Central memory CD8-positive, alpha-beta T cell (primary cell): Measurements from ENCODE around the gene ADRB1.

Source experiments
- ATAC-seq: fragments of 150-1000 bp; cut with Tn5 transposase; replicated peaks from 2 replicates; pipeline ENCODE4 v1.10.0; 2022; ENCODE audit warnings: mild to moderate bottlenecking, moderate FRiP score, moderate number of reproducible peaks; ENCODE audit not compliant: poor library complexity, severe bottlenecking; ENCODE audit errors: extremely low read depth
- DNase-seq, 2 donors: peaks; one replicate each; pipeline ENCODE4 v3.0.0; 2021; ENCODE audit warnings: low spot score in 2 of 2
- H3K27ac Mint-ChIP-seq: one replicate; pipeline ENCODE4 v1.8.0; 2022; ENCODE audit warnings: low read depth, mild to moderate bottlenecking, moderate library complexity, mixed read lengths
- H3K27me3 Mint-ChIP-seq: one replicate; pipeline ENCODE4 v1.8.0; 2022; ENCODE audit warnings: mixed read lengths
- H3K36me3 Mint-ChIP-seq: one replicate; pipeline ENCODE4 v1.8.0; 2022; ENCODE audit warnings: mild to moderate bottlenecking, moderate library complexity, mixed read lengths; ENCODE audit not compliant: insufficient read depth
- H3K4me1 Mint-ChIP-seq: one replicate; pipeline ENCODE4 v1.8.0; 2022; ENCODE audit warnings: mixed read lengths
- H3K4me3 Mint-ChIP-seq: one replicate; pipeline ENCODE4 v1.8.0; 2022; ENCODE audit warnings: mild to moderate bottlenecking, moderate library complexity, mixed read lengths
- H3K9me3 Mint-ChIP-seq: one replicate; pipeline ENCODE4 v1.8.0; 2022; ENCODE audit warnings: mixed read lengths

ADRB1 gene

DNA sequence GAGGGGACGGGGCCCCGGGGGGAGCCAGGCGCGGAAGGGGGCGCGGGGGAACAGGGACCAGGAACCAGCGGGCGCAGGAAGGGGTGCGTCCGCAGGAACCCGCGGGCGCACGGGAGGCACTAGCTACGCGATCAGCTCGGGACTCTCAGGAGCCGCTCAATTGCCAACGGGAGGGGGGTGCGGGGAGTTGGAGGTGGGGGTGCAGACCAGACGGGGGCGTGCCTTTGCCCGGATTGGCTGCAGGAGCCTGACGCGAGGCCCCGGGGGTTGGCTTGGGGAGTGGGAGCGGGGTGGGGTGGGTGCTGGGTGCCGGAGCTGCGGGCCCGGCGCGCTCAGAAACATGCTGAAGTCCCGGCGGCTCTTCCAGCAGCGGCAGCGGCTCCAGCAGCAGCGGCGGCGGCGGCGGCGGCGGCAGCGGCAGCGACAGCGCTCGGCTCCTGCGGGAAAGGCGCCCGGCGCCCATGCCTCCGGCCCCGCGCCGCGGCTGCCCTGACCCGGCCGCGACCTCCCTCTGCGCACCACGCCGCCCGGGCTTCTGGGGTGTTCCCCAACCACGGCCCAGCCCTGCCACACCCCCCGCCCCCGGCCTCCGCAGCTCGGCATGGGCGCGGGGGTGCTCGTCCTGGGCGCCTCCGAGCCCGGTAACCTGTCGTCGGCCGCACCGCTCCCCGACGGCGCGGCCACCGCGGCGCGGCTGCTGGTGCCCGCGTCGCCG, at the start of gene ADRB1:
Gene ADRB1 (plus strand): TSS at position 335 of the 715 bp plus-strand sequence. CDS start 267 bp downstream, at position 602.
- Mint-ChIP-seq H3K4me3 (peak within 1 kb of the TSS; percentile 74), H3K36me3 (peaks cover 7% of the 10 kb centered on the region), H3K4me1 (peaks cover 19% of the 10 kb centered on the region), H3K27me3 (peaks cover 90% of the 10 kb centered on the region), H3K9me3 (no peaks in the 10 kb centered on the region), H3K27ac (no peak within 1 kb of the TSS)
- ATAC-seq (peak; percentile 45), DNase-seq (no peak)

DNA sequence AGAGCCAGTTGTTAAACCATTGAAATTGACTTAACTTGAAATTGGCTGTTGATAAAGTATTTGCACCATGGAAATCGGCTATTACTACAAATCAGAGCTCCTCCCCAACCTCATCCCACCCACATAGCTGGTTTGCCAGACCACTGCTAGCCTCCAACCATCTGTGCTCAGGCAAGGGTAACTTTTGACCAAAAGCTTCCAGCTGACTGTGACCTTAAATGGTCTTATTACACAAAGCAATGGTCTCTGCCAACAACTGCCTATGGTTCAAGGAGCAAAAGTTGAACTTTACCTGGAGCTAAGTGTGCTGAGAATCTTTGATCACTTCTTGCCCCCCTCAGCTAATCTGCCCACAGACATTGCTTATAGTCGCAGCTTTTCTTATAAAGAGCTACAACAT, 48.5 kb upstream of the ADRB1 start:
- Mint-ChIP-seq H3K4me3 (no peak overlapping the region), H3K36me3 (no peaks in the 10 kb centered on the region), H3K4me1 (peaks cover 14% of the 10 kb centered on the region), H3K27me3 (peaks cover 14% of the 10 kb centered on the region), H3K27ac (no peak overlapping the region), H3K9me3 (no peaks in the 10 kb centered on the region)
- DNase-seq, result no peak
- ATAC-seq, result no peak

DNA sequence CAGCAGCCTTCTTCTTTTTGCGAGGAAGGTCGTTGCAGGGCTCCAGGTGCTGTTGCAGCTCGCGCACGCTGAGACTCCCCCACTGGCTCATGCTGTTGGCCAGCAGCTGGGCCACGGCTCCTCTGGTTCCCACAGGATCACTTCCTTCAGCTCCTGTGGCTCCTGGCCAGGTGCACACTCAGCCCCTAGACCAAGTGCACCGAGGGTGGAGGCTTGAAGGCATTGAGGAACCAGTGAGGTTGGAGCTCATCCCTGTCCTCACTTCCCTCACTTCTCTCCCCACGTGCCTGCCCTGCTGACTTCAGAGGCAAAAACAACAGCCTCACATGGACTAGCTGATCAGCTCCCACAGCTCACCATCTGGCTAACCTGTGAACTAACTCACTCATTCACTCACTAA, 46.2 kb upstream of the ADRB1 start:
- ATAC-seq, result no peak
- Mint-ChIP-seq H3K27me3 (peaks cover 2% of the 10 kb centered on the region), H3K36me3 (no peaks in the 10 kb centered on the region), H3K27ac (no peak overlapping the region), H3K9me3 (no peaks in the 10 kb centered on the region), H3K4me1 (peaks cover 12% of the 10 kb centered on the region), H3K4me3 (no peak overlapping the region)
- no peak for DNase-seq

DNA sequence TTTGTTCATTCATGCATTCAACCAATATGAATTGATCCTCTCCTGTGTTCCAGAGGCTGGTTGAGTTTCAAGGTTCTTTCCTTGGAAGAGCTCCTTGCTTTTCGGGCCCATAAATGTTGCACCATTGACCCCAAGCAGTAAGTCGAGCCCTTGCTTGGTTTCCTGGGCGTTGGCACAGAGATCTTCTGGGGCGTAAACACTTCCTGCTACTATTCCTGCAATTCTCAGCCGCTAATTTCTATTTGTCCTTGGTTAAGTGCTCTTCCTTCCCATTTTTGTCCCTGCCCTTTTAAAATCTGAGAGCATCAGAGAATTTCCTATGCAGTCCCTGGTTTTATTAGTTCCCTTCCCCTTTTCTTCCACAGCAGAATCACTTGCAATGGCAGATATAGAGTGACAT, 44.1 kb upstream of the ADRB1 start:
- H3K9me3 Mint-ChIP-seq, result no peaks in the 10 kb centered on the region
- no peak for ATAC-seq
- H3K27ac Mint-ChIP-seq, result no peak overlapping the region
- peaks cover 9% of the 10 kb centered on the region for H3K27me3 Mint-ChIP-seq
- peak overlapping the region; percentile 1 for H3K4me3 Mint-ChIP-seq
- peaks cover 12% of the 10 kb centered on the region for H3K4me1 Mint-ChIP-seq
- DNase-seq, result no peak
- H3K36me3 Mint-ChIP-seq, result no peaks in the 10 kb centered on the region

DNA sequence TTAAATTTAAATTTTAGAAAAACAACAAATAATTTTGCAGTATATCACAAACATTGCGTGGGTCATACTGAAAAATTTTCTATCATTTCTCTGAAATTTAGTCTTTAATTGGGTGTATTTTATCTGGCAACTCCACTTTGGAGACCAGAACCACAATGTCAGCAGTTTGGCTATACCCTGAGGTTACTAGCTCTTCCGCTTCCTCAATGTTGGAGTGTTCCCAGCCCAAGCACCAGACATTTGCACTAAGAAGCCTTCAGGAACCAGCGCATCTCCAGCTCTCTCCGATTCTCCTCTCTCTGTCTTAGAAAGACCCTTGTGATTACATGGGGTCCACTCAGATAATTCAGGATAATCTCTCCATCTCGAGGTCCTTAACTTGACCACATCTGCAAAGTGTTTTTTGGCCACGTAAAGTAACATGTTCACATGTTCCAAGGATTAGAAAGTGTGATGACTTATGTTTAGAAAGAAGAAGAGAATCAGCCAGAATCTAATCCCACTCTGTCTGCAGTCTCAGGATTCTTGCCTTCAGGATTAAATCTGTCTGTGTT, 43.1 kb upstream of the ADRB1 start:
- Mint-ChIP-seq H3K27me3 (peaks cover 19% of the 10 kb centered on the region), H3K9me3 (no peaks in the 10 kb centered on the region)

DNA sequence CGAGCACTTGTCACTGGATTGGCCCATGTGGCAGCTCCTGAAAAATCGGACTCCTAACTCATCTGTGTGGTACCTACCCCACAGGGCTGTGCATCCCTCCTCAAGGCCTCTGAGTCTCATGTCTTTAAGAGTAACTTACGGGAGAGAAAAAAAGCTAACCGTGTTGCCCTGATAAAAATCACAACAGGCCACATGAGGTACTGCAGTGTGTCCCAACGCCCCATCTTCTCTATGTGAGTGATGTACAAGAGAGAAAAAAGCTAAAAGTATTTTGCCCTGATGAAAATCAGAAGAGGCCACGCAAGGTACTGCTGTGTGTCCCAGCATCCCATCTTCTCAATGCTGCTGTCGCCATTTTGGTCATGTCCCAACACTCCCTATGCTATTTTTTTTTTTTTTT, 41.2 kb upstream of the ADRB1 start:
- Mint-ChIP-seq H3K27ac (no peak overlapping the region), H3K36me3 (no peaks in the 10 kb centered on the region), H3K27me3 (peaks cover 20% of the 10 kb centered on the region), H3K9me3 (no peaks in the 10 kb centered on the region), H3K4me1 (peaks cover 12% of the 10 kb centered on the region), H3K4me3 (no peak overlapping the region)
- no peak for ATAC-seq
- DNase-seq, result no peak

More for the DNA sequence above, 43.1 kb upstream of the ADRB1 start:
- ATAC-seq (no peak), DNase-seq (no peak)
- Mint-ChIP-seq H3K4me1 (peaks cover 12% of the 10 kb centered on the region), H3K4me3 (no peak overlapping the region), H3K36me3 (no peaks in the 10 kb centered on the region), H3K27ac (no peak overlapping the region)

DNA sequence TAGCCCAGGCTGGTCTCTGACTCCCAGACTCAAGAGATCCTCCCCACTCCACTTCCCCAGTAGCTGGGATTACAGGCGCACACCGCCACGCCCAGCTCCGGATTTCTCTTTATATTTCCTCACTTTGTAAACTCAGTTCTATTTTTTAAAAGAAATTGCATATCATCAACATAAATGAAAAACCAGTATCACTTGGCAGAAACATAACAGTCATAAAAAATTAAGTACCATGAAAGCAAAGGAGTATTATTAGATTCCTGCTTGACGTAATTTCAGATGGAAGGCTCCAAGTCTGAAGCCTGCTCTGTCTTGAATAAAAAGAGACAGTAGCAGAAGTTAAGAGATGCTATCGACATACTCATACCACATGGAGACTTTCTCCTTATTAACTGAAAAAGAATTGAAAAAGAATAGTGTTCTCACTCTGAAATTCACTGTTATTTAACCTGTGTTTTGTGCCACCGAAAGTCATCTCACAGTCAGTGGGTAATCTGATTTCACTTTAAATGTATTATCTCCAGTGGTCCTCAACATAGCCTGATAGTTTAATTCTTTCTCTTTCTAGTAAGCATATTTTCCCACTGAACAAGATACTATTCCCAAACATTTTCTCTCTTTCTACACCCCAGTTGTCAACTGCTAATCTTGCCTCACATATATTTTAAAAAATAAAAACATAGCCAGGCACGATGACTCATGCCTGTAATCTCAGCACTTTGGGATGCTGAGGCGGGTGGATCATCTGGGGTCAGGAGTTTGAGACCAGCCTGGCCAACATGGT, 40.3 kb upstream of the ADRB1 start:
- Mint-ChIP-seq H3K9me3 (no peaks in the 10 kb centered on the region), H3K27ac (no peak overlapping the region), H3K36me3 (no peaks in the 10 kb centered on the region), H3K27me3 (peaks cover 20% of the 10 kb centered on the region), H3K4me1 (peaks cover 12% of the 10 kb centered on the region), H3K4me3 (no peak overlapping the region)
- no peak for DNase-seq
- ATAC-seq, result no peak

DNA sequence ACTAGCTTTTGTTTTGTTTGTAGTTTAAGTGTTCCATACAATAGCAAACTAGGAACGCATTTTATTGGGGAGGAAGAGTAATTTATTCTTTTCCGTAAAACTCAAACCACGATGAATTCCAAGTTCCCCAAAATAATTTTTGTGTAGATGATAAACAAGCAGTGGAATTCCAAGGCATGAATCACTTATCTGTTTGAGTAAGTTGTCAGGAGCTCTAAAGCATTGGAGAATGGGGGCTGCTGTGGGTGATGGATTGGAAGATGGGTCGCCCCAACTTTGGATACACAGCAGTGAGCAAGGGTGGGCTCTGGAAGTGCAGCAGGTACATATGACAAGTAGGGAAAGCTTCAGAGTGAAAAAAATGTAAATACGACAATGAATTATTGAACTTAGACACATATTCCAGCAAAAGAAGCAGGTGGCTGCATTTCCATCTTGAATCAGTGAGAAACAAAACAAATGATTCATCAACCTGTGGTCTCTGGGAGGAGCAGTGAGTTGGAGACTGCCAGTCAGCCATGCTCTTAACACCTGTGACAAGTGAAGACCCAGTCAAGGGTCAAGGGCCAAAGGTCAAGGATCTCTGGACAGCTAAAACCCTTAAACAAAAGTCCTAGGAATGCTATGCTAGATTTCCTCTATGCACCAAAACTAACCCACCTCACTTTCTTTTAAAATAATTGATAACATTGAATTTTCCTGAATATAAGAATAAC, 34.2 kb upstream of the ADRB1 start:
- H3K27me3 Mint-ChIP-seq, result peaks cover 12% of the 10 kb centered on the region
- DNase-seq (no peak), ATAC-seq (no peak)
- H3K4me3 Mint-ChIP-seq, result no peak overlapping the region
- H3K36me3 Mint-ChIP-seq, result no peaks in the 10 kb centered on the region
- H3K27ac Mint-ChIP-seq, result no peak overlapping the region
- H3K4me1 Mint-ChIP-seq, result no peaks in the 10 kb centered on the region
- no peaks in the 10 kb centered on the region for H3K9me3 Mint-ChIP-seq

DNA sequence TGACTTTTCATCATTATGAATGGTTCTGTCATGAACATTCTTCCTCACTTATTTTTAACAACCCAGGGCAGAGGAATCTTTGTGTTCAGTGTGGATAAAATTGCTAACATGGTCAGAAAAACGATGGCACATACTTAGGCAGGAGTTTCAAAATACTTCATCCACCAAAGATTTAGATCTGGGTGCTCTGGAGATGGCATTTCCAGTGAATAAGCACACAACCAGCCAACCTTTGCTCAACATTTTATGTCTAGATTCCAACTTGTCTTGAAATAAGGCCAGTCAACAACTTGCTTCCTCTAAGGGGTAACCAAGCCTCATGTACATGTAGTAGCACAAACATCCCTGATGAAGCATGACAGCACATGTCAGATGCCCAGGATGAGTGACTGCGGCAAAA, 33.4 kb upstream of the ADRB1 start:
- DNase-seq (no peak), ATAC-seq (no peak)
- no peaks in the 10 kb centered on the region for H3K4me1 Mint-ChIP-seq
- peaks cover 3% of the 10 kb centered on the region for H3K27me3 Mint-ChIP-seq
- no peaks in the 10 kb centered on the region for H3K9me3 Mint-ChIP-seq
- no peak overlapping the region for H3K4me3 Mint-ChIP-seq
- no peak overlapping the region for H3K27ac Mint-ChIP-seq
- H3K36me3 Mint-ChIP-seq, result no peaks in the 10 kb centered on the region

DNA sequence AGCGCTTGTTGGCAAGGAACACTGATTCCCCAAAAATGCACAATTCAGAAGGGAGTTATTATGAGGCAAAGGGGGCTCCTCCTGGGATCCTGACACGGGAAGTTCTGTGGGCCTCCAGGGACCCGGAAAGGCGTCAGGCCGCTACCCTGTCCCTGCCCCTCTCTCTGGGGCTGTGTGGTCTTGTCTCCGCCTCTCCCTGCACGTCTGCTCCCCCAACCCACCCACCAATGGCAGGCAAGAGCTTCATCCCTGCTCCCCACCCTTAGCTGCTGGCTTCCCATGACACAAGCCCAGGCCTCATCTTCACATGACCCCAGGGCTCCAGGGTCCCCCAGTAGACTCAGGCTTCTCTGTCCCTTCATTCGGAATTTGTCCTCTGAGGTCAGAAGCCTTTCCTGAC, 31.0 kb upstream of the ADRB1 start:
- Mint-ChIP-seq H3K4me3 (no peak overlapping the region), H3K27me3 (no peaks in the 10 kb centered on the region), H3K9me3 (no peaks in the 10 kb centered on the region), H3K27ac (no peak overlapping the region), H3K4me1 (no peaks in the 10 kb centered on the region), H3K36me3 (no peaks in the 10 kb centered on the region)
- DNase-seq, result no peak
- no peak for ATAC-seq

DNA sequence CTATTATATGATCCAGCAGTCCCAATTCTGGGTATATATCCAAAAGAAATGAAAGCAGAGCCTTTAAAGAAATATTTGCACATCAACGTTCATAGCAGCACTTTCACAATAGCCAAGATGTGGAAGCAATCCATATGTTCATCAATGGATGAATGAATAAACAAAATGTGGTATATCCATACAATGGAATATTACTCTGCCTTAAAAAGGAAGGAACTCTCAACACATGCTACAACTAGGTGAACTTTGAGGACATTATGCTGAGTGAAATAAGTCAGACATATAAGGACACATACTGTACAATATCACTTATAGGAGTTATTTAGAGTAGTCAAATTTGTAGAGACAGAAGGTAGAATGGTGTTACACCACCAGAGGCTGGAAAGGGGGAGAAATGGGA, 28.0 kb upstream of the ADRB1 start:
- H3K9me3 Mint-ChIP-seq, result no peaks in the 10 kb centered on the region
- H3K27me3 Mint-ChIP-seq, result no peaks in the 10 kb centered on the region

DNA sequence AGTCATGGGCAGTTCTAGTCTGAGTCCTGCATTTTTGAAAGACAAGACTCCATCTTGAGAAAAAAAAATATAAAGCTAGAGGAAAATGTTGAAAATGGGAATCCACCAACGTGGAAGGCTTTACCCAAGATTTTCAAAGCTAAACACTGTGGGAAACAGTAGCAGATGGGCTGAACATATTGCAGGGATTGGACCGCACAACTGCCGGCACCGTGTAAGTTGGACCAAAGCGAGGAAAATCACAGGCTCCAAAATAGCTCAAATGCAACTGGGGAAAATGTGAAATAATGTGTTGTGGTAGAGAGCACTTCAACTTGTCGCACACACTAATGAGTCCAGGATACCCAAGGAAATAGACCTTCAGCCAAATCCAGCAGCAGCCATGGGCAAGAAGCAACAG, 26.4 kb upstream of the ADRB1 start:
- DNase-seq, result no peak
- Mint-ChIP-seq H3K27ac (no peak overlapping the region), H3K36me3 (peaks cover under 1% of the 10 kb centered on the region), H3K4me3 (no peak overlapping the region), H3K4me1 (no peaks in the 10 kb centered on the region), H3K9me3 (no peaks in the 10 kb centered on the region), H3K27me3 (peaks cover under 1% of the 10 kb centered on the region)
- ATAC-seq, result no peak

More for the DNA sequence above, 28.0 kb upstream of the ADRB1 start:
- DNase-seq, result no peak
- Mint-ChIP-seq H3K4me1 (no peaks in the 10 kb centered on the region), H3K27ac (no peak overlapping the region), H3K36me3 (no peaks in the 10 kb centered on the region), H3K4me3 (no peak overlapping the region)
- no peak for ATAC-seq
